GM19455 (cell line): Measurements from ENCODE around the gene DNAJB6.
A peak's percentile ranks its signal among the peaks of the same experiment; 100 is the strongest.

Experiments
- ATAC-seq: cut with Tn5 transposase; IDR thresholded peaks from one replicate; pipeline ENCODE4 v1.9.1; 2021; ENCODE audit not compliant: unreplicated experiment

The DNAJB6 gene

GRCh38 chr7:157336383-157337315 is at the start of gene DNAJB6:
DNAJB6 (plus strand) TSS chr7:157337004; CDS start chr7:157358573, 21,569 bp downstream.
- peak; percentile 73 for ATAC-seq

GRCh38 chr7:157291404-157292080 is 45.3 kb upstream of the DNAJB6 start:
- no peak for ATAC-seq

- ATAC-seq, result no peak
These were observed 44.5 kb upstream of the DNAJB6 start for GRCh38 chr7:157292258-157292657.

GRCh38 chr7:157292770-157293412 is 43.9 kb upstream of the DNAJB6 start:
- ATAC-seq, result no peak

- ATAC-seq, result no peak
These were observed 43.4 kb upstream of the DNAJB6 start for GRCh38 chr7:157293413-157293788.

GRCh38 chr7:157294773-157295172 is 42.0 kb upstream of the DNAJB6 start:
- ATAC-seq, result no peak

GRCh38 chr7:157295338-157295737 is 41.5 kb upstream of the DNAJB6 start:
- ATAC-seq, result no peak

GRCh38 chr7:157297185-157297584 is 39.6 kb upstream of the DNAJB6 start:
- no peak for ATAC-seq

- ATAC-seq, result no peak
These were observed 37.5 kb upstream of the DNAJB6 start for GRCh38 chr7:157299317-157299612.

- no peak for ATAC-seq
These were observed 37.0 kb upstream of the DNAJB6 start for GRCh38 chr7:157299613-157300368.

GRCh38 chr7:157300369-157300825 is 36.4 kb upstream of the DNAJB6 start:
- ATAC-seq, result no peak

- no peak for ATAC-seq
These were observed 35.1 kb upstream of the DNAJB6 start for GRCh38 chr7:157301610-157302120.

GRCh38 chr7:157306846-157307838 is 29.7 kb upstream of the DNAJB6 start:
- no peak for ATAC-seq

- ATAC-seq, result no peak
These were observed 26.7 kb upstream of the DNAJB6 start for GRCh38 chr7:157309988-157310668.

GRCh38 chr7:157310676-157311185 is 26.1 kb upstream of the DNAJB6 start:
- ATAC-seq, result no peak

GRCh38 chr7:157312941-157313340 is 23.9 kb upstream of the DNAJB6 start:
- no peak for ATAC-seq

- ATAC-seq, result no peak
These were observed 23.2 kb upstream of the DNAJB6 start for GRCh38 chr7:157313645-157314044.

GRCh38 chr7:157318015-157318706 is 18.6 kb upstream of the DNAJB6 start:
- no peak for ATAC-seq
